ENCODE measurements around the gene FBLN2.

Gene FBLN2

DNA sequence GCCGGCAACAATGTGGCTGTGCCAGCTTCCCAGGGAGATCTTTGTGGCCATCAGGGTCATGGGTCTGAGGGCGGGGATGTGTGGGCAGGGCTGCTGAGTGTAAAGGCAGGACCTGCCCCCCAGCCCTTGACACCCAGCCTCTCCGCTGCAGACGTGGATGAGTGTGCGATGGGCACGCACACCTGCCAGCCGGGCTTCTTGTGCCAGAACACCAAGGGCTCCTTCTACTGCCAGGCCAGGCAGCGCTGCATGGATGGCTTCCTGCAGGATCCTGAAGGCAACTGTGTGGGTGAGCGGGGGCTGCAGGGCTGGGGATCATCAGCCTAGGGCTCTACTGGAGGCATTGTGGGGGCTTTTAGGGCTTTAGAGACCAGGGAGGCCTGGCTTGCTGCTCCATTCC lies 78.8 kb downstream of the FBLN2 start:
- H3K27ac ChIP-seq: peak overlapping the region; percentile 99
- TF ChIP-seq CTCF (conservative IDR thresholded peaks at IDR 0.05; ENCODE audit: low read depth): no peak
- POLR2A ChIA-PET (ENCODE audit: low non-redundant PET): interaction anchor here (0.6 kb wide), 1 partner anchor 856 kb away, joined by 3 read pairs; no protein-coding TSS in a partner anchor
- CTCF ChIA-PET: no interaction called here
- DNase-seq (ENCODE audit: low spot score): no peak

- TF ChIP-seq CTCF (conservative IDR thresholded peaks at IDR 0.05; ENCODE audit: low read depth): no peak
- peak overlapping the region; percentile 99 for H3K27ac ChIP-seq
- no peak for DNase-seq (ENCODE audit: low spot score)
- ChIA-PET CTCF (no interaction called here), POLR2A (ENCODE audit: low non-redundant PET) (no interaction called here)
These were observed 79.5 kb downstream of the FBLN2 start for GRCh38 chr3:13628432-13628831.

- no peak for DNase-seq (ENCODE audit: low spot score)
- no peak for TF ChIP-seq CTCF (conservative IDR thresholded peaks at IDR 0.05; ENCODE audit: low read depth)
- peak overlapping the region; percentile 99 for H3K27ac ChIP-seq
- ChIA-PET POLR2A (ENCODE audit: low non-redundant PET) (no interaction called here), CTCF (no interaction called here)
These were observed 80.1 kb downstream of the FBLN2 start for GRCh38 chr3:13628841-13629551.

GRCh38 chr3:13629644-13630043 lies 80.7 kb downstream of the FBLN2 start:
- DNase-seq (ENCODE audit: low spot score): no peak
- no peak for TF ChIP-seq CTCF (conservative IDR thresholded peaks at IDR 0.05; ENCODE audit: low read depth)
- peak overlapping the region; percentile 99 for H3K27ac ChIP-seq
- ChIA-PET POLR2A (ENCODE audit: low non-redundant PET) (no interaction called here), CTCF (no interaction called here)

DNA sequence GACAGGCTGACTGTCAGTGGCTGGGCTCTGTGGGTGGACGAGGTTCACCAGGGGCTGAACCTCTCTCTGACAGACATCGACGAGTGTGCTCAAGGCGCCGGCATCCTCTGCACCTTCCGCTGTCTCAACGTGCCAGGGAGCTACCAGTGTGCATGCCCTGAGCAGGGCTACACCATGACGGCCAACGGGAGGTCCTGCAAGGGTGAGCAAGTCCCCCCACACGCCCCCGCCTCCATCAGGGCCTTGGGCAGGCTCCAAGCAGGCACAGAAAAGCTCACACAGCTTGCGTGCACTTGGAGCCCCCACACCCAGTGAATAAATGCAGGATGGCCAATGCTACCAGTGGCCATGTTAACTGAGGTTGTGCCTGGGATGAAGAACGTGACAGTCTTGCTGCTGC lies 82.3 kb downstream of the FBLN2 start:
- TF ChIP-seq CTCF (conservative IDR thresholded peaks at IDR 0.05; ENCODE audit: low read depth): no peak
- POLR2A ChIA-PET (ENCODE audit: low non-redundant PET): no interaction called here
- peak overlapping the region; percentile 14; the same call in 1 of the 2 replicates for H3K27ac ChIP-seq
- no peak for DNase-seq (ENCODE audit: low spot score)
- CTCF ChIA-PET: no interaction called here

- ChIA-PET POLR2A (ENCODE audit: low non-redundant PET) (no interaction called here), CTCF (interaction anchor here (0.7 to 1.2 kb wide), 2 partner anchors 15 to 137 kb away, joined by 3 to 5 read pairs; no protein-coding TSS in a partner anchor)
- peak overlapping the region; percentile 32 for H3K27ac ChIP-seq
- TF ChIP-seq CTCF (conservative IDR thresholded peaks at IDR 0.05; ENCODE audit: low read depth): no peak
- DNase-seq (ENCODE audit: low spot score): no peak
These were observed 84.3 kb downstream of the FBLN2 start for GRCh38 chr3:13633176-13633575.

Measured in RWPE1 (cell line).